ENCODE data around the gene TEX2.

DNA sequence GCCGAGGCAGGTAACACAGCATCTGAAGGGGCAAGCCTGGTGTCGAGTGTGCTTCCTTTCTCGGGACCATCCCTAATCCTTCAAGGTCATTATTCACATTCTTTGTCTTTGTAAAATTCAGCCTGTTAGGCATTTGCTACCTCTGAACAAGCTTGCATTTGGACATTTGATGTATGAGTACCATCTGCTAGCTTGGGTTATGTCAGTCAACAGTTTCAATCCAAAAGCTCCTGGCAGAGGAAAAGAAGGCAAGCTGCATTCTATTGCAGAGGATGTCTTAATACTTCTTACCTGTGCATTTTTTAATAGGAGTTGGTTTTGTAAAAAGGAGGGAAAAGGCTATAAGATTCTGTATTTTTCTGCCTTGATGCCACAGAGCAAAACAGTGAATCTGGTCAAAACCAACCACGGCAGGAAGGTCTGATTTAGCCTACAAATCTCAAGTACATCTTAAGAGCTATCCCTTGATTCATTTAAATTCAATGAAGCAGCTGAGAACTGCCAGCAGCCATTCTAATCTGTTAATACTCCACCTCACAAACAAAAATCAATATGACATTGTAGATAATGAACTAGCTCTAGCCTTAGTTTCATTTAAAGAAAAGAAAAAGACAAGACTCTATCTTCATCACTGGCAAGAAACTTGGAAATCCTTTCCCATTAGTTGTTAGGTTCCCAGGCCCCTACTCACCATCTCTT, 39.0 kb downstream of the TEX2 start:
- TF ChIP-seq POLR2A (IDR thresholded peaks at IDR 0.05), result no peak
- no peak for TF ChIP-seq CTCF (IDR thresholded peaks at IDR 0.05)
